Upper lobe of left lung (tissue), 4 donors: ENCODE results near the gene PRSS3.

Experiments used
- EP300 ChIP-seq, 4 donors: sonication (generic); formaldehyde crosslinking; IDR thresholded peaks; one replicate each; pipeline ENCODE4 v1.5.1; 2017; ENCODE audit warnings: antibody characterized with exemption in 4 of 4, control low read depth in 2 of 4
- TF ChIP-seq, protein P1 (sequence below), 6 experiments: fragments of 450-650 bp in 4 of 6; fragments of 200-600 bp in 2 of 6; sonication (generic) in 2 of 6; IDR thresholded peaks; one replicate each; pipeline ENCODE4 v1.5.1; 2016 to 2019; ENCODE audit warnings: antibody characterized with exemption in 6 of 6

DNA sequence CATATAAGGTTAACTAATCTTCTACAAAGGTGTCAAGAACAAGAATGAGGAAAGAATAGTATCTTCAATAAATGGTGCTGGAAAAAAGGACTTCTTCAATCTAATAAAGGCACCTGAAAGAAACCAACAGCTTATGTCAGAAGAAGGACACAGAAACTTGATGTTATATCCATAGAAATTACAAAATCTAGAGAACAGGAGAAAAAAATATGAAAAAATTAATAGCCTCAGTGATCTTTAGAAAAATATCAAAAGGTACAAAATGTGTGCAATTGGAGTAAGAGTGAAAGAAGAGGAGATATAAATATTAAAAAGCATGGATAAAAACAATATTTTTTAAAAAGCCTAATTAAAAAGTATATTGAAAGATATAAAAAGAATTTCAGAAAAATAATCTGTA, 18.8 kb upstream of the PRSS3 start:
- TF ChIP-seq, protein P1, sequence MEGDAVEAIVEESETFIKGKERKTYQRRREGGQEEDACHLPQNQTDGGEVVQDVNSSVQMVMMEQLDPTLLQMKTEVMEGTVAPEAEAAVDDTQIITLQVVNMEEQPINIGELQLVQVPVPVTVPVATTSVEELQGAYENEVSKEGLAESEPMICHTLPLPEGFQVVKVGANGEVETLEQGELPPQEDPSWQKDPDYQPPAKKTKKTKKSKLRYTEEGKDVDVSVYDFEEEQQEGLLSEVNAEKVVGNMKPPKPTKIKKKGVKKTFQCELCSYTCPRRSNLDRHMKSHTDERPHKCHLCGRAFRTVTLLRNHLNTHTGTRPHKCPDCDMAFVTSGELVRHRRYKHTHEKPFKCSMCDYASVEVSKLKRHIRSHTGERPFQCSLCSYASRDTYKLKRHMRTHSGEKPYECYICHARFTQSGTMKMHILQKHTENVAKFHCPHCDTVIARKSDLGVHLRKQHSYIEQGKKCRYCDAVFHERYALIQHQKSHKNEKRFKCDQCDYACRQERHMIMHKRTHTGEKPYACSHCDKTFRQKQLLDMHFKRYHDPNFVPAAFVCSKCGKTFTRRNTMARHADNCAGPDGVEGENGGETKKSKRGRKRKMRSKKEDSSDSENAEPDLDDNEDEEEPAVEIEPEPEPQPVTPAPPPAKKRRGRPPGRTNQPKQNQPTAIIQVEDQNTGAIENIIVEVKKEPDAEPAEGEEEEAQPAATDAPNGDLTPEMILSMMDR (IDR thresholded peaks at IDR 0.05), result no peak
- TF ChIP-seq EP300 (IDR thresholded peaks at IDR 0.05), result no peak
